ENCODE results near the gene PTOV1. TPM values are rescaled to one million over a fixed set of nuclear protein-coding genes. Genes with fewer than 3 reads are reported as not detected.
A peak's percentile ranks its signal among the peaks of the same experiment; 100 is the strongest.

The PTOV1 gene
- total RNA-seq, 2 donors from 2014 or later: 110 TPM

- Mint-ChIP-seq H3K36me3 (peaks cover 4 to 9% of the 10 kb centered on the region in 2 donors), H3K9me3 (no peaks in the 10 kb centered on the region), H3K27ac (no peak overlapping the region)
- no peak for ATAC-seq
- DNase-seq (ENCODE audit: low spot score in 2 of 2): no peak
Measured at GRCh38 chr19:49835562-49835961, 15.4 kb upstream of the PTOV1 start.

GRCh38 chr19:49836176-49837008 is 14.6 kb upstream of the PTOV1 start:
- peaks cover 4 to 12% of the 10 kb centered on the region in 2 donors for H3K36me3 Mint-ChIP-seq
- H3K9me3 Mint-ChIP-seq: no peaks in the 10 kb centered on the region
- DNase-seq (ENCODE audit: low spot score in 2 of 2) (no peak), ATAC-seq (no peak)
- peak overlapping the region in 1 of 2 donors; percentile 39 for H3K27ac Mint-ChIP-seq

- DNase-seq (ENCODE audit: low spot score in 2 of 2): no peak
- no peaks in the 10 kb centered on the region for H3K9me3 Mint-ChIP-seq
- peaks cover 4 to 12% of the 10 kb centered on the region in 2 donors for H3K36me3 Mint-ChIP-seq
- peak overlapping the region; percentile 39 to 50 for H3K27ac Mint-ChIP-seq
- no peak for ATAC-seq
Measured at GRCh38 chr19:49837009-49837310, 14.0 kb upstream of the PTOV1 start.

- Mint-ChIP-seq H3K9me3 (no peaks in the 10 kb centered on the region), H3K27ac (peak overlapping the region in 1 of 2 donors; percentile 50), H3K36me3 (peaks cover 2 to 12% of the 10 kb centered on the region in 2 donors)
- no peak for DNase-seq (ENCODE audit: low spot score in 2 of 2)
- ATAC-seq: no peak
Measured at GRCh38 chr19:49837425-49837824, 13.5 kb upstream of the PTOV1 start.

- Mint-ChIP-seq H3K9me3 (no peaks in the 10 kb centered on the region), H3K36me3 (peaks cover 0 to 12% of the 10 kb centered on the region in 2 donors), H3K27ac (no peak overlapping the region)
- no peak for ATAC-seq
- no peak for DNase-seq (ENCODE audit: low spot score in 2 of 2)
Measured at GRCh38 chr19:49838885-49839588, 11.9 kb upstream of the PTOV1 start.

GRCh38 chr19:49839713-49840112 is 11.2 kb upstream of the PTOV1 start:
- H3K9me3 Mint-ChIP-seq: no peaks in the 10 kb centered on the region
- DNase-seq (ENCODE audit: low spot score in 2 of 2) (no peak), ATAC-seq (no peak)
- H3K36me3 Mint-ChIP-seq: peaks cover 0 to 12% of the 10 kb centered on the region in 2 donors
- H3K27ac Mint-ChIP-seq: no peak overlapping the region

- ATAC-seq: no peak
- no peak for DNase-seq (ENCODE audit: low spot score in 2 of 2)
- Mint-ChIP-seq H3K9me3 (no peaks in the 10 kb centered on the region), H3K27ac (peak overlapping the region in 1 of 2 donors; percentile 25), H3K36me3 (peaks cover 0 to 12% of the 10 kb centered on the region in 2 donors)
Measured at GRCh38 chr19:49840321-49840720, 10.6 kb upstream of the PTOV1 start.

- Mint-ChIP-seq H3K36me3 (peaks cover 0 to 12% of the 10 kb centered on the region in 2 donors), H3K27ac (peak overlapping the region in 1 of 2 donors; percentile 25), H3K9me3 (no peaks in the 10 kb centered on the region)
- ATAC-seq: no peak
- no peak for DNase-seq (ENCODE audit: low spot score in 2 of 2)
Measured at GRCh38 chr19:49840736-49841249, 10.2 kb upstream of the PTOV1 start.

GRCh38 chr19:49843265-49843664 is 7.7 kb upstream of the PTOV1 start:
- H3K27ac Mint-ChIP-seq: no peak overlapping the region
- DNase-seq (ENCODE audit: low spot score in 2 of 2) (no peak), ATAC-seq (no peak)
- no peaks in the 10 kb centered on the region for H3K9me3 Mint-ChIP-seq
- peaks cover 0 to 6% of the 10 kb centered on the region in 2 donors for H3K36me3 Mint-ChIP-seq

GRCh38 chr19:49844138-49845095 is 6.5 kb upstream of the PTOV1 start:
- Mint-ChIP-seq H3K9me3 (peaks cover 0 to 7% of the 10 kb centered on the region in 2 donors), H3K27ac (no peak overlapping the region), H3K36me3 (peaks cover 0 to 15% of the 10 kb centered on the region in 2 donors)
- DNase-seq (ENCODE audit: low spot score in 2 of 2) (no peak), ATAC-seq (no peak)

GRCh38 chr19:49845414-49845813 is 5.5 kb upstream of the PTOV1 start:
- Mint-ChIP-seq H3K9me3 (peaks cover 6 to 12% of the 10 kb centered on the region in 2 donors), H3K27ac (peak overlapping the region in 1 of 2 donors; percentile 65), H3K36me3 (peaks cover 5 to 19% of the 10 kb centered on the region in 2 donors)
- no peak for DNase-seq (ENCODE audit: low spot score in 2 of 2)
- no peak for ATAC-seq

GRCh38 chr19:49846408-49846807 is 4.6 kb upstream of the PTOV1 start:
- H3K36me3 Mint-ChIP-seq: peaks cover 5 to 16% of the 10 kb centered on the region in 2 donors
- ATAC-seq: no peak
- DNase-seq (ENCODE audit: low spot score in 2 of 2): no peak

GRCh38 chr19:49847731-49848696 is 2.9 kb upstream of the PTOV1 start:
- H3K9me3 Mint-ChIP-seq: peaks cover 6 to 12% of the 10 kb centered on the region in 2 donors
- no peak for DNase-seq (ENCODE audit: low spot score in 2 of 2)
- ATAC-seq: peak in 1 of 2 donors; percentile 10
- peaks cover 16% of the 10 kb centered on the region in 2 donors for H3K36me3 Mint-ChIP-seq
- no peak overlapping the region for H3K27ac Mint-ChIP-seq

More at GRCh38 chr19:49846408-49846807, 4.6 kb upstream of the PTOV1 start:
- no peak overlapping the region for H3K27ac Mint-ChIP-seq
- H3K9me3 Mint-ChIP-seq: peaks cover 6 to 12% of the 10 kb centered on the region in 2 donors

GRCh38 chr19:49848938-49849337 is 2.0 kb upstream of the PTOV1 start:
- DNase-seq (ENCODE audit: low spot score in 2 of 2) (no peak), ATAC-seq (peak in 1 of 2 donors; percentile 3)
- H3K9me3 Mint-ChIP-seq: peaks cover 6 to 12% of the 10 kb centered on the region in 2 donors
- H3K36me3 Mint-ChIP-seq: peaks cover 16% of the 10 kb centered on the region in 2 donors
- H3K27ac Mint-ChIP-seq: peak overlapping the region in 1 of 2 donors; percentile 70

Data from activated naive CD4-positive, alpha-beta T cell treated with anti-CD3 and anti-CD28 coated beads, Interleukin-2, amount 50 U/mL, for 72 hours (primary cell).